ENCODE results near the gene ZNF207.

ZNF207 gene

DNA sequence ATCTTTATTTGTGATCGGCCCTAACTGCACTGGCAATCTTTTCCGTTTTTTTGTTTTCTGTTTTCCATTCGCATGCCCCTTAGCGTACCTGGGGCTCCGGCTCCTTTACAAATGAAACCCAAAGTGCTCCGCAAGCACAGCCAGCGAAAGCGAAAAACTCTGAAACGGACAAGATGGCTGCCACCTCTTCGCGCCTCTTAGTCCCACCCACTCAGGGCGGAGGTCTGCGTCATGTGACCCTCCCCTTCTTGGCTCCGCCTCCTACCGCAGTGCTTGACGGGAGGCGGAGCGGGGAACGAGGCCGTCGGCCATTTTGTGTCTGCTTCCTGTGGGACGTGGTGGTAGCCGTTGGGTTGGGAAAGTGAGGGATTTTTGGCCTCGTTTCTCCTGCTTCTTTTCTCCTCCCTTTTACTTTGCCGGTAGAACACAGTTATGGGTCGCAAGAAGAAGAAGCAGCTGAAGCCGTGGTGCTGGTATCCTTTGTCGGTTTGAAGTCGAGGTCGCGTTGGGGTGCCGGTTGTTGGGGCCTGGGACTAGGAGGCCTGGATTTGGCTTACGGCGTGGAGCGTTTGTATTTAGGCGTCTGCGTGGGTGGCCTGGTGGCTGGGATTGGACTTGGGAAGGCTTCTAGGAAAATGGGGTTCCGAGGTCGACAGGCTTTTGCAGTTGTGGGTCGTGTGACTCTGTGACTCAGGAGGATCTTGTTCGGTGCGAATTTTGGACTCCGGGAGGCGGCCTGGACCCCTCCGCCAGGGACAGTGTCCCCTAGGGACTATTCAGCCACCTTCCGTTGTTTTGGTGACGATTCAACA lies at the start of gene ZNF207:
ZNF207 (plus strand) TSS at position 304 of the 812 bp plus-strand sequence; CDS start at position 433, 129 bp downstream.
- Histone ChIP-seq H3K4me3 (ENCODE audit: low read depth, low read length) (peak within 1 kb of the TSS; percentile 77), H3K36me3 (ENCODE audit: control insufficient read depth in 2 of 2, insufficient read depth in 1 of 2, low read length in 2 of 2) (peaks cover 33 to 36% of the 10 kb centered on the region in 2 experiments), H3K9me3 (ENCODE audit: control insufficient read depth, insufficient read depth, low read depth, low read length) (no peaks in the 10 kb centered on the region), H3K27ac (ENCODE audit: extremely low read depth, low read depth, low read length) (peak within 1 kb of the TSS; percentile 94), H3K4me1 (ENCODE audit: control insufficient read depth, insufficient read depth, low read length) (peaks cover 14% of the 10 kb centered on the region)
- POLR2A ChIA-PET, result interaction anchor here (0.7 to 1.2 kb wide), 6 partner anchors 8 to 94 kb away, joined by 4 to 8 read pairs (median 4); partner anchors contain the start of genes C17orf75 and PSMD11
- CTCF ChIA-PET, result interaction anchor here (0.6 to 1.2 kb wide), 2 partner anchors 68 to 94 kb away, joined by 3 read pairs; partner anchors contain the start of gene PSMD11
- TF ChIP-seq ZSCAN30 (tag by site-specific recombination; IDR thresholded peaks at IDR 0.05) (0 out of 2 replicates have a peak, but pooled peaks have one; percentile 4), ZNF223 (tag by site-specific recombination; IDR thresholded peaks at IDR 0.05) (no peak), ZNF777 (tag by site-specific recombination; IDR thresholded peaks at IDR 0.05; ENCODE audit: borderline replicate concordance) (no peak; the same call in 1 of the 2 replicates), MYNN (tag by site-specific recombination; IDR thresholded peaks at IDR 0.05; ENCODE audit: borderline replicate concordance) (peak; percentile 65; the same call in 1 of the 2 replicates), OVOL3 (tag by site-specific recombination; IDR thresholded peaks at IDR 0.05) (peak; percentile 69), SP3 (tag by site-specific recombination; IDR thresholded peaks at IDR 0.05) (peak; percentile 98), YY2 (tag by site-specific recombination; IDR thresholded peaks at IDR 0.05) (peak; percentile 90), ZBTB21 (tag by site-specific recombination; IDR thresholded peaks at IDR 0.05) (0 out of 2 replicates have a peak, but pooled peaks have one; percentile 23), CTCF (tag by site-specific recombination; IDR thresholded peaks at IDR 0.05) (peak; percentile 53; the same call in 1 of the 2 replicates), SCRT2 (tag by site-specific recombination; IDR thresholded peaks at IDR 0.05) (peak; percentile 48; the same call in 1 of the 2 replicates), ZBTB11 (tag by site-specific recombination; conservative IDR thresholded peaks at IDR 0.05; ENCODE audit: low read depth) (peak; percentile 57), KLF16 (tag by site-specific recombination; IDR thresholded peaks at IDR 0.05) (peak; percentile 86; the same call in 1 of the 2 replicates), ZNF19 (tag by site-specific recombination; IDR thresholded peaks at IDR 0.05; ENCODE audit: low read depth) (no peak), MZF1 (tag by site-specific recombination; IDR thresholded peaks at IDR 0.05; ENCODE audit: borderline replicate concordance) (0 out of 2 replicates have a peak, but pooled peaks have one; percentile 31), ZNF394 (tag by site-specific recombination; IDR thresholded peaks at IDR 0.05; ENCODE audit: borderline replicate concordance) (peak; percentile 40; the same call in 1 of the 2 replicates), FEZF1 (tag by site-specific recombination; IDR thresholded peaks at IDR 0.05) (peak; percentile 25), ZNF169 (tag by site-specific recombination; IDR thresholded peaks at IDR 0.05) (no peak), ZNF391 (tag by site-specific recombination; IDR thresholded peaks at IDR 0.05; ENCODE audit: borderline replicate concordance, low read depth) (peak; percentile 79; the same call in 1 of the 2 replicates), KLF7 (tag by site-specific recombination; IDR thresholded peaks at IDR 0.05; ENCODE audit: borderline replicate concordance) (peak; percentile 29; the same call in 1 of the 2 replicates), ZNF37A (tag by site-specific recombination; IDR thresholded peaks at IDR 0.05) (no peak)
- TF ChIP-seq, protein P1, sequence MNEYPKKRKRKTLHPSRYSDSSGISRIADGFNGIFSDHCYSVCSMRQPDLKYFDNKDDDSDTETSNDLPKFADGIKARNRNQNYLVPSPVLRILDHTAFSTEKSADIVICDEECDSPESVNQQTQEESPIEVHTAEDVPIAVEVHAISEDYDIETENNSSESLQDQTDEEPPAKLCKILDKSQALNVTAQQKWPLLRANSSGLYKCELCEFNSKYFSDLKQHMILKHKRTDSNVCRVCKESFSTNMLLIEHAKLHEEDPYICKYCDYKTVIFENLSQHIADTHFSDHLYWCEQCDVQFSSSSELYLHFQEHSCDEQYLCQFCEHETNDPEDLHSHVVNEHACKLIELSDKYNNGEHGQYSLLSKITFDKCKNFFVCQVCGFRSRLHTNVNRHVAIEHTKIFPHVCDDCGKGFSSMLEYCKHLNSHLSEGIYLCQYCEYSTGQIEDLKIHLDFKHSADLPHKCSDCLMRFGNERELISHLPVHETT (tag by site-specific recombination; IDR thresholded peaks at IDR 0.05), result peak; percentile 80
- TF ChIP-seq, protein P2, sequence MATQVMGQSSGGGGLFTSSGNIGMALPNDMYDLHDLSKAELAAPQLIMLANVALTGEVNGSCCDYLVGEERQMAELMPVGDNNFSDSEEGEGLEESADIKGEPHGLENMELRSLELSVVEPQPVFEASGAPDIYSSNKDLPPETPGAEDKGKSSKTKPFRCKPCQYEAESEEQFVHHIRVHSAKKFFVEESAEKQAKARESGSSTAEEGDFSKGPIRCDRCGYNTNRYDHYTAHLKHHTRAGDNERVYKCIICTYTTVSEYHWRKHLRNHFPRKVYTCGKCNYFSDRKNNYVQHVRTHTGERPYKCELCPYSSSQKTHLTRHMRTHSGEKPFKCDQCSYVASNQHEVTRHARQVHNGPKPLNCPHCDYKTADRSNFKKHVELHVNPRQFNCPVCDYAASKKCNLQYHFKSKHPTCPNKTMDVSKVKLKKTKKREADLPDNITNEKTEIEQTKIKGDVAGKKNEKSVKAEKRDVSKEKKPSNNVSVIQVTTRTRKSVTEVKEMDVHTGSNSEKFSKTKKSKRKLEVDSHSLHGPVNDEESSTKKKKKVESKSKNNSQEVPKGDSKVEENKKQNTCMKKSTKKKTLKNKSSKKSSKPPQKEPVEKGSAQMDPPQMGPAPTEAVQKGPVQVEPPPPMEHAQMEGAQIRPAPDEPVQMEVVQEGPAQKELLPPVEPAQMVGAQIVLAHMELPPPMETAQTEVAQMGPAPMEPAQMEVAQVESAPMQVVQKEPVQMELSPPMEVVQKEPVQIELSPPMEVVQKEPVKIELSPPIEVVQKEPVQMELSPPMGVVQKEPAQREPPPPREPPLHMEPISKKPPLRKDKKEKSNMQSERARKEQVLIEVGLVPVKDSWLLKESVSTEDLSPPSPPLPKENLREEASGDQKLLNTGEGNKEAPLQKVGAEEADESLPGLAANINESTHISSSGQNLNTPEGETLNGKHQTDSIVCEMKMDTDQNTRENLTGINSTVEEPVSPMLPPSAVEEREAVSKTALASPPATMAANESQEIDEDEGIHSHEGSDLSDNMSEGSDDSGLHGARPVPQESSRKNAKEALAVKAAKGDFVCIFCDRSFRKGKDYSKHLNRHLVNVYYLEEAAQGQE (tag by site-specific recombination; IDR thresholded peaks at IDR 0.05), result peak; percentile 57
- TF ChIP-seq, protein P3, sequence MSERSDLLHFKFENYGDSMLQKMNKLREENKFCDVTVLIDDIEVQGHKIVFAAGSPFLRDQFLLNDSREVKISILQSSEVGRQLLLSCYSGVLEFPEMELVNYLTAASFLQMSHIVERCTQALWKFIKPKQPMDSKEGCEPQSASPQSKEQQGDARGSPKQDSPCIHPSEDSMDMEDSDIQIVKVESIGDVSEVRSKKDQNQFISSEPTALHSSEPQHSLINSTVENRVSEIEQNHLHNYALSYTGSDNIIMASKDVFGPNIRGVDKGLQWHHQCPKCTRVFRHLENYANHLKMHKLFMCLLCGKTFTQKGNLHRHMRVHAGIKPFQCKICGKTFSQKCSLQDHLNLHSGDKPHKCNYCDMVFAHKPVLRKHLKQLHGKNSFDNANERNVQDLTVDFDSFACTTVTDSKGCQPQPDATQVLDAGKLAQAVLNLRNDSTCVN (tag by site-specific recombination; optimal IDR thresholded peaks at IDR 0.05), result peak; percentile 26
